Parathyroid adenoma (tissue), 2 donors: Measurements from ENCODE around the gene MAVS.

ENCODE experiments used
- H2AFZ ChIP-seq: fragments of 300-600 bp; sonication (generic); one replicate; pipeline ENCODE4 v1.7.0; 2017; ENCODE audit warnings: antibody characterized with exemption, mild to moderate bottlenecking
- H3K27ac ChIP-seq: fragments of 300-600 bp; sonication (generic); one replicate; pipeline ENCODE4 v1.7.0; 2017
- H3K27me3 ChIP-seq: fragments of 300-600 bp; sonication (generic); one replicate; pipeline ENCODE4 v1.7.0; 2017; ENCODE audit warnings: low read length; ENCODE audit not compliant: control insufficient read depth, insufficient read depth
- H3K36me3 ChIP-seq: fragments of 300-600 bp; sonication (generic); one replicate; pipeline ENCODE4 v1.7.0; 2017; ENCODE audit warnings: low read length; ENCODE audit not compliant: control insufficient read depth, insufficient read depth
- H3K4me1 ChIP-seq: fragments of 300-600 bp; sonication (generic); one replicate; pipeline ENCODE4 v1.7.0; 2017; ENCODE audit warnings: control low read depth
- H3K4me2 ChIP-seq: fragments of 300-600 bp; sonication (generic); one replicate; pipeline ENCODE4 v1.7.0; 2017; ENCODE audit warnings: low read length
- H3K4me3 ChIP-seq: fragments of 300-600 bp; sonication (generic); one replicate; pipeline ENCODE4 v1.7.0; 2017; ENCODE audit warnings: low read depth, low read length
- H3K79me2 ChIP-seq: fragments of 300-600 bp; sonication (generic); one replicate; pipeline ENCODE4 v1.7.0; 2017; ENCODE audit warnings: control low read depth
- H3K9ac ChIP-seq: fragments of 300-600 bp; sonication (generic); one replicate; pipeline ENCODE4 v1.7.0; 2017; ENCODE audit warnings: mild to moderate bottlenecking
- H3K9me3 ChIP-seq: fragments of 300-600 bp; sonication (generic); one replicate; pipeline ENCODE4 v1.7.0; 2017; ENCODE audit warnings: low read length; ENCODE audit not compliant: control insufficient read depth
- TF ChIP-seq, protein P1 (sequence below): fragments of 300-600 bp; sonication (generic); IDR thresholded peaks from one replicate; pipeline ENCODE4 v1.7.0; 2017; ENCODE audit warnings: antibody characterized with exemption, mild to moderate bottlenecking
- donor health status: primary hyperparathyroidism.

The MAVS gene

GRCh38 chr20:3909952-3910366 is 63.3 kb downstream of the MAVS start:
- H3K79me2 ChIP-seq: peaks cover 15% of the 10 kb centered on the region
- H3K4me1 ChIP-seq: no peaks in the 10 kb centered on the region
- no peak overlapping the region for H3K4me2 ChIP-seq
- no peak overlapping the region for H3K27ac ChIP-seq
- no peaks in the 10 kb centered on the region for H3K27me3 ChIP-seq
- H2AFZ ChIP-seq: no peak overlapping the region
- no peaks in the 10 kb centered on the region for H3K9me3 ChIP-seq
- H3K9ac ChIP-seq: no peak overlapping the region
- no peaks in the 10 kb centered on the region for H3K36me3 ChIP-seq
- TF ChIP-seq, protein P1, sequence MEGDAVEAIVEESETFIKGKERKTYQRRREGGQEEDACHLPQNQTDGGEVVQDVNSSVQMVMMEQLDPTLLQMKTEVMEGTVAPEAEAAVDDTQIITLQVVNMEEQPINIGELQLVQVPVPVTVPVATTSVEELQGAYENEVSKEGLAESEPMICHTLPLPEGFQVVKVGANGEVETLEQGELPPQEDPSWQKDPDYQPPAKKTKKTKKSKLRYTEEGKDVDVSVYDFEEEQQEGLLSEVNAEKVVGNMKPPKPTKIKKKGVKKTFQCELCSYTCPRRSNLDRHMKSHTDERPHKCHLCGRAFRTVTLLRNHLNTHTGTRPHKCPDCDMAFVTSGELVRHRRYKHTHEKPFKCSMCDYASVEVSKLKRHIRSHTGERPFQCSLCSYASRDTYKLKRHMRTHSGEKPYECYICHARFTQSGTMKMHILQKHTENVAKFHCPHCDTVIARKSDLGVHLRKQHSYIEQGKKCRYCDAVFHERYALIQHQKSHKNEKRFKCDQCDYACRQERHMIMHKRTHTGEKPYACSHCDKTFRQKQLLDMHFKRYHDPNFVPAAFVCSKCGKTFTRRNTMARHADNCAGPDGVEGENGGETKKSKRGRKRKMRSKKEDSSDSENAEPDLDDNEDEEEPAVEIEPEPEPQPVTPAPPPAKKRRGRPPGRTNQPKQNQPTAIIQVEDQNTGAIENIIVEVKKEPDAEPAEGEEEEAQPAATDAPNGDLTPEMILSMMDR: no peak
- H3K4me3 ChIP-seq: no peak overlapping the region

DNA sequence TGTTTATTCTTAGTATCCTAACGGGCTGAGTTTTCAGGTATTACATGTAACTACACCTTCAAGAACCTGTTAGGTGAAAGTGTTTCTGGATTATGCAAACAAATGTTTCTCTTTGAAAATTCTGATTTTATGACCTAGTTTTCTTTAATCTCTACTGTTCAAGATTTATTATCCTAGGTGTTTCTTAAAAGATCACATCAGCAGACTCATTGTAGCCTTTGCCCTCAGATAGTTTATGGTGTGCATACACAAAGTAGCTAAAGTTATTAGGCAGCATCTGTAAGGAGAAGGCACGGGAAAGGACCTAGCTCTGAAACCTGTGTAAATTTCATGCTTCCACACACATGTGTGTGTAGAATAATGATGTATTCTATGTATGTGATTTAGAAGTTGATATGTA is 64.2 kb downstream of the MAVS start:
- Histone ChIP-seq H3K79me2 (peaks cover 17% of the 10 kb centered on the region), H3K36me3 (no peaks in the 10 kb centered on the region), H3K4me1 (no peaks in the 10 kb centered on the region), H3K27ac (no peak overlapping the region), H3K4me3 (no peak overlapping the region), H3K9ac (no peak overlapping the region), H2AFZ (no peak overlapping the region), H3K4me2 (no peak overlapping the region), H3K9me3 (no peaks in the 10 kb centered on the region), H3K27me3 (no peaks in the 10 kb centered on the region)
- TF ChIP-seq, protein P1: no peak

GRCh38 chr20:3911956-3912355 is 65.3 kb downstream of the MAVS start:
- Histone ChIP-seq H3K4me3 (no peak overlapping the region), H3K4me1 (no peaks in the 10 kb centered on the region), H3K36me3 (no peaks in the 10 kb centered on the region), H2AFZ (no peak overlapping the region), H3K79me2 (peaks cover 20% of the 10 kb centered on the region), H3K27me3 (no peaks in the 10 kb centered on the region), H3K9me3 (no peaks in the 10 kb centered on the region), H3K27ac (no peak overlapping the region), H3K9ac (no peak overlapping the region), H3K4me2 (no peak overlapping the region)
- TF ChIP-seq, protein P1: no peak

DNA sequence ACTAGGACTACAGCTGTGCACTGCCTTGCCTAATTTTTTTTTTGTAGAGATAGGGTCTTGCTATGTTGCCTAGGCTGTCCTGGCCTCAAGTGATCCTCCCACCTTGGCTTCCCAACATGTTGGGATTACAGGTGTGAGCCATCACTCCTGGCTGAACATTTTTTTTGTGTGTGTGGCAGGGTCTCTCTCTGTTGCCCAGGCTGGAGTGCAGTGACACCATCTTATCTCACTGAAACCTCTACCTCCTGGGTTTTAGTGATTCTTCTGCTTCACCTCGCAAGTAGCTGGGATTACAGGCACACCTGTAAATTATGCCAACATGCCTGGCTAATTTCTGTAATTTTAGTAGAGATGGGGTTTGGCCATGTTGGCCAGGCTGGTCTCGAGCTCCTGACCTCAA is 67.8 kb downstream of the MAVS start:
- Histone ChIP-seq H3K4me2 (no peak overlapping the region), H3K79me2 (peaks cover 18% of the 10 kb centered on the region), H3K9ac (no peak overlapping the region), H3K36me3 (no peaks in the 10 kb centered on the region), H3K27me3 (no peaks in the 10 kb centered on the region), H3K4me1 (no peaks in the 10 kb centered on the region), H3K27ac (no peak overlapping the region), H3K9me3 (no peaks in the 10 kb centered on the region), H3K4me3 (no peak overlapping the region), H2AFZ (no peak overlapping the region)
- TF ChIP-seq, protein P1: no peak

- H3K36me3 ChIP-seq: no peaks in the 10 kb centered on the region
Observed at GRCh38 chr20:3915691-3916090, 69.1 kb downstream of the MAVS start.

More at GRCh38 chr20:3915691-3916090, 69.1 kb downstream of the MAVS start:
- no peaks in the 10 kb centered on the region for H3K4me1 ChIP-seq
- no peak overlapping the region for H3K9ac ChIP-seq
- no peak overlapping the region for H3K4me3 ChIP-seq
- no peaks in the 10 kb centered on the region for H3K27me3 ChIP-seq
- no peak overlapping the region for H3K4me2 ChIP-seq
- H3K9me3 ChIP-seq: no peaks in the 10 kb centered on the region
- H3K27ac ChIP-seq: no peak overlapping the region
- no peak overlapping the region for H2AFZ ChIP-seq
- TF ChIP-seq, protein P1: no peak
- peaks cover 22% of the 10 kb centered on the region for H3K79me2 ChIP-seq
